ENCODE data around the gene ZNF583.

The ZNF583 gene

GRCh38 chr19:56476093-56476492, 72.0 kb downstream of the ZNF583 start:
- DNase-seq, result no peak

All from right hindlimb (tissue), 1 donor.